Measurements from ENCODE around the gene CYP2F1.

DNA sequence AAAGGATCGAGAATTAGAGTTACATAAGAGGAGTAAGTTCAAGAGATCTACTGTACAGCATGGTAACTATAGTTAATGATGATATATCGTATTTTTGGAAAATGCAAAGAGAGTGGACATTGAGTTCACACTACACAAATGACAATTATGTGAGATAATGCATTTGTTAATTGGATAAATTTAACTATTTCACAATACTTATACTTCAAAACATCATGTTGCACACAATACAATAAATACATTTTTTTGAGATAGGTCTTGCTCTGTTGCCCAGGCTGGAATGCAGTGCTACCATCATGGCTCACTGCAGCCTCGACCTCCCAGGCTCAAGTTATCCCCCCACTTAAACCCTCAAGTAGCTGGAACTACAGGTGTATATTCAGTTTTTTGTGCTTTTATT, 8.1 kb upstream of the CYP2F1 start:
- TF ChIP-seq, protein P1, sequence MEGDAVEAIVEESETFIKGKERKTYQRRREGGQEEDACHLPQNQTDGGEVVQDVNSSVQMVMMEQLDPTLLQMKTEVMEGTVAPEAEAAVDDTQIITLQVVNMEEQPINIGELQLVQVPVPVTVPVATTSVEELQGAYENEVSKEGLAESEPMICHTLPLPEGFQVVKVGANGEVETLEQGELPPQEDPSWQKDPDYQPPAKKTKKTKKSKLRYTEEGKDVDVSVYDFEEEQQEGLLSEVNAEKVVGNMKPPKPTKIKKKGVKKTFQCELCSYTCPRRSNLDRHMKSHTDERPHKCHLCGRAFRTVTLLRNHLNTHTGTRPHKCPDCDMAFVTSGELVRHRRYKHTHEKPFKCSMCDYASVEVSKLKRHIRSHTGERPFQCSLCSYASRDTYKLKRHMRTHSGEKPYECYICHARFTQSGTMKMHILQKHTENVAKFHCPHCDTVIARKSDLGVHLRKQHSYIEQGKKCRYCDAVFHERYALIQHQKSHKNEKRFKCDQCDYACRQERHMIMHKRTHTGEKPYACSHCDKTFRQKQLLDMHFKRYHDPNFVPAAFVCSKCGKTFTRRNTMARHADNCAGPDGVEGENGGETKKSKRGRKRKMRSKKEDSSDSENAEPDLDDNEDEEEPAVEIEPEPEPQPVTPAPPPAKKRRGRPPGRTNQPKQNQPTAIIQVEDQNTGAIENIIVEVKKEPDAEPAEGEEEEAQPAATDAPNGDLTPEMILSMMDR (IDR thresholded peaks at IDR 0.05) = no peak
- no peak for TF ChIP-seq EP300 (IDR thresholded peaks at IDR 0.05)
